PC-9 (cell line): Measurements from ENCODE around the gene VAMP8.

Experiments
- EZH2 ChIP-seq: fragments of 200-600 bp; sonication (generic); IDR thresholded peaks from 2 replicates; pipeline ENCODE4 v1.8.0; 2017; ENCODE audit warnings: antibody characterized with exemption, low read depth
- TF ChIP-seq, protein P1 (sequence below): fragments of 200-600 bp; sonication (generic); conservative IDR thresholded peaks from 2 replicates; pipeline ENCODE4 v1.6.1; 2017; ENCODE audit warnings: mixed run types, antibody characterized with exemption, mild to moderate bottlenecking, moderate library complexity

DNA sequence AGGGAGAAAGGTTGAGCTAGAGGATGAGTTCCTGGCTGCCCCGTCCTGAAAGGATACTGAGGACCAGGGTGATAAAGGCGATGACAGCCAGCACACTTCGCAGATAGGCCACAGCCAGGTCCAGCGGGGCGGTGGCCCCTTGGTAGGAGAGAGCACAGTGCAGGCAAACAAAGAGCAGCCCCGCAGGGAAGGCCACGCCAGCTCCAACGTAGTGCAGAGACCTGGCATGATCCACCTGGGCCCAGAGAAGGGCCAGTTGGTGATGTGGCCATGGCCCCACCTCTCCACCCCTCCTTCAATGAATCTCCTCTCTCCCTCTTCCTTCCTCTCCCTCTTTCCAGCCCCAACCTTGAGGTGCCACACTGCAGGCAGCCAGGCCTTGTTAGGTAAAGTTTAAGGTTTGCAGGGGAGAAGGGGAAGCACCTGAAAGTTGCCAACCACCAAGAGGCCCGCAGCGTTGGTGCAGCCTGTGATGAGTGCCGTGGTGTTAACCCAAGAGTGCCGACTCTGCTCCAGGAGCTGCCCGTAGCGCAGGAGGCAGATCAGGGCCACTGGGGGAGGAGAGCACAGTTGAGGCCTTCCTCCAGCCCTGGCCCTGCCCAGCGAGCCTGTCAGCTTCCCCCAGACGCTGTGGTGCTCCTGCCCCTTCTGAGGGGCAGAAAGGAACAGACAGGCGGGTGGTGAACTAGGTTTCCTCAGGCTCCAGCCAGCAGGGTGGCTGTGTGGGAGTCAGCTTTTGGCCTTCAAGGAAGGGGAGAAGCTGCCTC lies 22.3 kb downstream of the VAMP8 start:
- TF ChIP-seq, protein P1, sequence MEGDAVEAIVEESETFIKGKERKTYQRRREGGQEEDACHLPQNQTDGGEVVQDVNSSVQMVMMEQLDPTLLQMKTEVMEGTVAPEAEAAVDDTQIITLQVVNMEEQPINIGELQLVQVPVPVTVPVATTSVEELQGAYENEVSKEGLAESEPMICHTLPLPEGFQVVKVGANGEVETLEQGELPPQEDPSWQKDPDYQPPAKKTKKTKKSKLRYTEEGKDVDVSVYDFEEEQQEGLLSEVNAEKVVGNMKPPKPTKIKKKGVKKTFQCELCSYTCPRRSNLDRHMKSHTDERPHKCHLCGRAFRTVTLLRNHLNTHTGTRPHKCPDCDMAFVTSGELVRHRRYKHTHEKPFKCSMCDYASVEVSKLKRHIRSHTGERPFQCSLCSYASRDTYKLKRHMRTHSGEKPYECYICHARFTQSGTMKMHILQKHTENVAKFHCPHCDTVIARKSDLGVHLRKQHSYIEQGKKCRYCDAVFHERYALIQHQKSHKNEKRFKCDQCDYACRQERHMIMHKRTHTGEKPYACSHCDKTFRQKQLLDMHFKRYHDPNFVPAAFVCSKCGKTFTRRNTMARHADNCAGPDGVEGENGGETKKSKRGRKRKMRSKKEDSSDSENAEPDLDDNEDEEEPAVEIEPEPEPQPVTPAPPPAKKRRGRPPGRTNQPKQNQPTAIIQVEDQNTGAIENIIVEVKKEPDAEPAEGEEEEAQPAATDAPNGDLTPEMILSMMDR: no peak
- no peak for TF ChIP-seq EZH2
